SKM-1 treated with dmso at 0.1 percent for 144 hours (cell line): Measurements from ENCODE around the gene CAMSAP2.
"Not testable (repeated sequence)": the region's sequence is repeated elsewhere in the genome, so short reads cannot be mapped to it uniquely, and the experiment has no call there.

Experiments
- DNase-seq: peaks from one replicate; lab custom pipeline; 2025; ENCODE audit not compliant: unreplicated experiment; lab: John Stamatoyannopoulos, UW

CAMSAP2 gene

DNA sequence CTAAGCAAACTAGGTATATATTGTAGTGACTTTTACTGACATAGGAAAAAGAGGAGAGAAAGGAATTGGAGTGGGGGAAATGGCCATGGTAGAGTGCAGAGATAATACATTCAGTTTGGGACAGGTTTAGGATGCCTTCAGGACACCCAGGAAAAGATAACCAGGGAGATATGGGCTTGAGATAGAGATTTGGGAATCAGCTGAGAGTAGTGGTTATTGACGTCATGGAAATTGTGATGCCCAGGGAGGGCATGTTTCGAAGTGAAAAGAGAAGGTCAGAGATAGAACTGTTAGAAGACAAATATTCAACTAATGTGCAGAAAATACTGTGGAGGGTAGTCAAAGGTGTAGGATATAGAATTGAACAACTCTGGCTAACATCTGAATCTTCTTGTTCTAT lies 40.6 kb downstream of the CAMSAP2 start:
- no peak for DNase-seq

DNA sequence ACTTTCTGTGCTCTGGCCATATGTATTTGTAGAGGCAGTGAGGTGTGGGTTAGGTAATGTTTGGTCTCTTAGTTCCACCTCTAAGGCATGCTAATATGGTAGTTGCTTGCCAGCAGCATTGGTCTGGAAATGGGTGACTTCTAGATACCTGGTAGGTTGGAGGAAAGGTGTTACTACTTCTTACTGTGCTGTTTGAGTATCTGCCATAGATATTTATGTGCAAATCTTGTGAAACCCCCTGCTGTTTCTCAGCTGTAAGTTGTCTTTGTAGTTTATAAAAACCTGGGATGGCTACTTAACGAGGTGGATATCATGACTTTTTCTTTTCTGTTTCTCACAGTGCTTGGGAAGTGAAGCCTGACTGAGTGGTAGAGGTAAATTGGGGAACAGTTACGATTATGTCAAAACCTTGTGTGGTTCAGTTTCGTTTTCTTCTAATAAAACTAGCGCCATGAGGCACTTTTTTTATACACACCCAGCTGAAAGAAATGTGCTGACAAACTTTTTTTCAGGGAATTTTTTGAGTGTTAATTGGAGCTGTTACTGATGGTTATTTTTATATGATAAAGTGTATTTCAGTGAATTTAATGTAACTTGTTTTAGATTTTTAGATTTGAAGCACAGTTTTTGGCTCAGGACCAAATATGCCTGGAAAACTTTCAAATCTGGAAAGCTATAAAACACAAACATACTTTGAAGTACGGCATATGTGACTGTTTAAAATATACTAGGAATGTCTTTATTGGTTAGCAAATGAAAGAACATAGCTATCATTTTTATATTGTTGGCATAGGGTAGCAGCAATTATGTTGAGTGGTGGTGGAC lies 42.1 kb downstream of the CAMSAP2 start:
- DNase-seq: no peak

DNA sequence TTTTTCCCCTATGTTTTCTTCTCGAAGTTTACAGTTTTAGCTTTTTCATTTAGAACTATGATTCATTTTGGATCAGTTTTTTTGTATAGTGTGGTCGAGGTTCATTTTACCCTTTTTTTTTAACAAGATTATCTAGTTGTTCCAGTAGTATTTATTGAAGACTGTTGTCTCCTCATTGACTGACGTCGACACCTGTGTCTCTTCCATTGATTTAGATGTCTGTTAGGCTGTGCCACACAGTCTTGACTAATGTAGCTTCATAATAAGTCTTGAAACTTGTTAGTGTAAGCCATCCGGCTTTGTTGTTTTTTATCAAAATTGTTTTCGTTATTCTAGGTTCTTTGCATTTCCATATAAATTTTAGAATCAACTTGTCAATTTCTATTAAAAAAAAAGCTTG lies 45.2 kb downstream of the CAMSAP2 start:
- DNase-seq: no peak

DNA sequence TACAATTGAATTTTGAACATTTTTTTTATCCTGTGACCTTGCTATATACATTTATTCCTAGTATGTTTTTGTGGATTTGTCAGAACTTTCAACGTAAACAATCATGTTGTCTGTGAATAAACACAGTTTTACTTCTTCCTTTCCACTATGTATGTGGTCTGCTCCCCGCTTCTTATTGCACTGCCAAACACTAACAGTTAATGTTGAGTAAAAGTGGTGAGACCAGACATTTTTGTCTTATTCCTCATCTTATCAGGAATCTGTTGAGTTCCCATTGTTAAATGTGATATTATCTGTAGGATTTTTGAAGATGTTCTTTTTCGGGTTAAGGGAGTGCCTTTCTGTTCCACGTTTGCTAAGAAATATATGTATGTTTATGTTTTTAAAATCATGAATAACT lies 45.9 kb downstream of the CAMSAP2 start:
- DNase-seq: no peak

DNA sequence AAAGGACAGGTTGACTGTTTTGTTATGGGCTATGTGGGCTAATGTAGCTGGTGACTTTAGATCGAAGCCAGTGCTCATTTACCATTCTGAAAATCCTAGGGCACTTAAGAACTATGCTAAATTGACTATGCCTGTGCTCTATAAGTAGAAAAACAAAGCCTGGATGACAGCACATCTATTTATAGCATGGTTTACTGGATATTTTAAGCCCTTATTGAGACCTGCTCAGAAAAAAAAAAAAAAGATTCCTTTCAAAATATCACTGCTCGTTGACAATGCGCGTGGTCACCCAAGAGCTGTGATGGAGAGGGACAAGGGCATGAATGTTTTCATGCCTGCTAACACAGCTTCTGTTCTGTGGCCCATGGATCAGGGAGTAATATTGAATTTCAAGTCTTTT lies 48.1 kb downstream of the CAMSAP2 start:
- DNase-seq: no peak

DNA sequence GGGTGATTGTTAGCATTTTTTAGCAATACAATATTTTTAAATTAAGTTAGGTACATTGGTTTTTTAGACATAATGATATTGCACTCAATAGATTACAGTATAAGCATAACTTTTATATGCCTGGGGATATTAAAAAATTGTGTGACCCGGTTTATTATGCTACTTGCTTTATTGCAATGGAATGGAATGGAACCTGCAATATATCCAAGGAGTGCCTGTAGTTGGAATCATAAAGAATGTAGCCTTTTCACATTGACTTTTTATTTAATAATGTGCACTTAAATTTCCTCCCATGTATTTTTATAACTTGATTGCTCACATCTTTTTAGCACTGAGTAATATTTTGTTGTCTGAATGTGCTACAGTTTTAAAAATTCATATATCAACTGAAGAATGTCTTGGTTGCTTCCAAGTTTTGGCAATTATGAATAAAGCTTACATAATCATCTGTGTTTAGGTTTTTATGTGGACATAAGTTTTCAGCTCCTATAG lies 49.2 kb downstream of the CAMSAP2 start:
- DNase-seq: no peak

DNA sequence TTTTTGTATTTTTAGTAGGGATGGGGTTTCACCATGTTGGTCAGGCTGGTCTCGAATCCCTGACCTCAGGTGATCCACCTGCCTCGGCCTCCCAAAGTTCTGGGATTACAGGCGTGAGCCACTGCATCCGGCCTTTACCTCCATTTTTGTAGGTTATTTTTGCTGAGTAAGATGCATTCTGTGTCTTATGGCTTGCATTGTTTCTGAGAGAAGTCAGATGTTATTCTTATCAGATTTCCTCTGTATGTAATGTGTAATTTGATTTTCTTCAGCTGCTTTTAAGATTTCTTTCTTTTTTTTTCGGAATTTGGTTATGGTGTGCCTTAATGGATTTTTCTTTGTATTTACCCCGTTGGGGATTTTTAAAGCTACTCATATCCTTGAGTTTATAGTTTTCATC lies 52.3 kb downstream of the CAMSAP2 start:
- not testable (repeated sequence) for DNase-seq

DNA sequence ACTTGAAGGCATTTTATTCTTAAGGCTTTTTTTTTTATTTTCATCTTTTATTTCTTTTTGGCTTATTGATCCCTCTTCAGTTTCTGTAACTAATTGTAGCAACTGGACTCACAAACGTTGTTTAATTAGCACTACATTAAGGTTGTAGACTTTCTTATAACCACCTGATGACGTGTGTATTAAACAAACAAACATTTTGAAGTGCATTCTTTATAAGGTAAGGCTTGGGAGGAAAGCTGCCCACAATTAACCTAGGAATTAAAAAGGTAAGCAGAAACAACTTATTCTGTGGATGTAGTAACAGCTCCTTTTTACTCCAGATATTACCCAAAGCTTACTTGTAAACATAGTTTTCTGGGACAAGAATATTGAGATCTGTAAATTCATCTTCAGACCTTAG lies 55.0 kb downstream of the CAMSAP2 start:
- no peak for DNase-seq

DNA sequence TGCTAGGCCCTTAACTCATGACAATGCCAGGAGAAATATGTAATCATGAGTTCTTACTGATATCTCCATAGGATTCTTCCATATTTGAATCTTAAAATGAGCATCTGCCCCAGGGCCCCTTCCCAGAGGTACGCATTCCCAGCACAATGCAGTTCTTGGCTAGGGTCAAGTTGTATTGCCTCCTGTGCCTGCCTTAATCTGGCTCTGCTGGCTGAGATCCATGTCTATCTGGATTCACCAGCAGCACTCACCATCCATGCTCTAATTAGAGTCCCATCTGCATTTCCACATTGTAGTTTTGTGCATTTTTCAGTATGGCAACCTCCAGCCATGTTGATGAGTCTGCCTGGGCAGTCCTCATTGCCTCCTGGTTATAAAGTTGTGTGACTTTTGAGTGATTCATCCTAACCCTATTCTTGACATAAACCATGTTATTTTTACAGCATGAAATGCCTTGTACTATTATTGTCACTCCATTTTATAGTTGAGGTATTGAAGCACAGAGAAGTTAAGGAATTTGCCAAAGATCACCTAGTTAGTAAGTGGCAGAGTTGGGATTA lies 55.9 kb downstream of the CAMSAP2 start:
- no peak for DNase-seq

DNA sequence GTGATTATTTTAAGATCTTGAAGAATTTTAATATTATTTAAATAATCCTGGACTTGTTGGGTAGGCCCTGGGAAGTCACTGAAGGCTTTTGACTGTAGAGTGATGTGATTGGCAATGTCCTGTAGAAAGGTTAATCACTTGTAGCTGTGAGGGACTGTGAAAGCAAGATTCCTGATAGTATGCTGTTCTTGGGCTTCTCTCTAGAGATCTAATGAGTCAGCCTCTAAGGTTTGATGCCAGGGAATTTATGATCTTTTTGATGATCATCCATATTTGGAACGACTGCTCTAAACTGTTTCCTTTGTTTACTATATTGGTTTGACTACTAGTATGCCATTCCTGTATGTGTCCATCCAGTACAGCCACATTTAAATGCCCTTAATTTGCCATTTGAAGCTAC lies 56.5 kb downstream of the CAMSAP2 start:
- DNase-seq: no peak

DNA sequence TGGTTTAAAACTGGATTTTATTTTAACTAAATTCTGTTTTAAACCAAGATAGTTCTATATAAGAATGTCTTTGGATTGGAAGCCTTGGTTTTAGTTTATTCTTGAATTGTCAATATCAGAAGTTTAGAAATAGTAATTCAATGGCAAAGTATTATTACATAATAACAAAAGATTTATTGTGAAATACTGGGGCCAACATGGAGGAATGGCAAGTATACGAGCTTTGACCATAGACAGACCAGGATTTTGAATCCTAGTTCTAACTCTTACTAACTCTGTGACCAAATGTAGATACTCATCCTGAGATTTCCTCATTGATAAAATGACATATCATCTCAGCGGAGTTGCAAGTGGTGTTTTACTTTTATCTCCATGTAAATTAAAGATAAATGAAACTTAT lies 63.3 kb downstream of the CAMSAP2 start:
- no peak for DNase-seq

DNA sequence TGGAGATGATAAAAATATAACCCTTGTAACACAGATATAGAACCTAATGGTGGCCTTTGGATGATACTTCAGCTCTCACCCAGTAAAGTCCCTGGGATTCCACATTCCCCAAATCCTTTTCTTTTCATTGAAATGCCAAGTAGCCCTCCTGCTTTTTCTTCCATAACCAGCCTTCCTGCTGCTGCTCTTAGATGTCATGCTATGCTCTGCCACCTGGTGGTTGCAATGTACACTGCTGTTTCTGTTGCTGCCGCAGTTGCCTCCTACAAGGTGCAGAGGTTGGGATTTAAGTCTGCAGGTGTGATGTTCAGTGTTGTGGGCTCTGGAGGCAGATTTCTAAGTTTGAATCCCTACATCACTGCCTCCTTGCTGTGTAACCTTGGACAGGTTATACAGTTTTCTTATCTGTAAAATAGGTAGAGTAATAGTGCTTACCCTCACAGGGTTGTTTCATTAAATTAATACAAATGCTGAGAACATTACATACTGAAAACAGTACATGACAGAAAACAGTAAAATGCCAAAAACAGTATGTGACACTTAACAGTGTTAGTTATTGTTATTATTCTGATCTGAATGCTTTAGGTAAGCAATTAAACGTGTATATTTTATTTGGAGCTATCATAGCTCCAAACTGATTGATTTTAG lies 64.3 kb downstream of the CAMSAP2 start:
- DNase-seq: peak; percentile 89

DNA sequence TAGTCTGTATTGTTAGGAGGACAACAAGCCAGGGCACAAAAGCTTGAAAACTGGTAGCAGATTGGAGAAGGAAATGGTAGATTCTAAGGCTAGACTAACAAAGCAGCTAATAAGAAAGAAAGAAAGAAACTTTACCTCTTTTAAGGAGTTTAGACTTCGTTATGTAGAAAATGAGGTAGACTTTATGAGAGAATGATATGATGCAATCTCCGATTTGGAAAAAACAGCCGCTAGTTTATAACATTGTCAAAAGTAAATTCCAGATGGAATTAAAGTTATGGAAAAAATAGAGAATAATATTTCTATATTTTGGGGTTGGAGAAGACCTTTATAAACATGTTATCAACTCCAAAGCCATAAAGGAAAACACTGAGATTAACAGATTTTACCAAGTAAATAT lies 67.0 kb downstream of the CAMSAP2 start:
- no peak for DNase-seq

DNA sequence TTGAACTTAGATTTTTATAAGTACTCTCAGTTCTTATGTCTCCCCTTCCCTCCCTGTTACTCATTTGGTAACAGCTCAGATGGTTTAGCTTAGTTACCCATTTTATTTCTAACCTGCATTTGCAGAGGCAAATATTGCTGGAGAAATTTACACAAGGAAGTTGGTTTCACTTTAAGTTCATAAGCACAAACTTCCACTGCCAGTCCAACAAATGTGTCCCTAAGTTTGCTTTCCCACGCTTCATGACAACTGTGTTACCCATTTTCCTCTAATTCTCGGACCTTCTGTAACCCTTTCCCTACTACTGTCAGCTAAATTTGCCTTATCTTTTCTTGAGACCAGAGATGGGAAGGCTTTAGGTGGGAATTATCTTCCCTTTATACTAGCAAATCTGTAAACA lies 70.2 kb downstream of the CAMSAP2 start:
- no peak for DNase-seq

DNA sequence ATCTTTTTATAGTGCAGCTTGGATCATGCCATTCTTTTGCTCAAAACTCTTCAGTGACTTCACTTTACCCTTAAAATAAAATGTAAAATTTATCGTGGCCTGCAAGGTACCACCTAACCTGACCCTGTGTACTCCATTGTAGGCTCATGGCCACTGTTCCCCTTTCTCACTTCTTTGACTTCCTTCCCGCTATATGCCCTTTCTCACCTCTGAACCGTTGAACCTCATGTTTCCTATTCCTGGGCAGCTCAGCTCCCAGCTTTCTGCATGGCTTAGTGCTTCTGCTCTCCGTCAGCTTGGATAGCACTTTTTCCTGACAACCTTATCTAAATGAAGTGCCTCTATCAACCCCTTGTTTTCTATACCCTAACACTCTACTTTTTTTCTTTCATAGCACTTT lies 73.0 kb downstream of the CAMSAP2 start:
- DNase-seq: no peak

DNA sequence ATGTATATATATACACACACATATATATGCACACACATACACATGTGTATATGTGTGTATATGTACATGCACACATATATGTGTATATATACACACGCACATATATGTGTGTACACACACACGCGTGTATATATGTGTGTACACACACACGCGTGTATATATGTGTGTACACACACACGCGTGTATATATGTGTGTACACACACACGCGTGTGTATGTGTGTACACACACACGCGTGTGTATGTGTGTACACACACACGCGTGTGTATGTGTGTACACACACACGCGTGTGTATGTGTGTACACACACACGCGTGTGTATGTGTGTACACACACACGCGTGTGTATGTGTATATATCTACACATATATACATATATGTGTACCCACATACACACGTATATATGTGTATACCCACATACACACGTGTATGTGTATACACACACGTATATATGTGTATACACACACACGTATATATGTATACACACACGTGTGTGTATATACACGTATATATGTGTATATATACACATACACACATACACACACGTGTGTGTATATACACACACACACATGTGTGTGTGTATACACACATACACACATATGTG lies 78.0 kb downstream of the CAMSAP2 start:
- DNase-seq: not testable (repeated sequence)

DNA sequence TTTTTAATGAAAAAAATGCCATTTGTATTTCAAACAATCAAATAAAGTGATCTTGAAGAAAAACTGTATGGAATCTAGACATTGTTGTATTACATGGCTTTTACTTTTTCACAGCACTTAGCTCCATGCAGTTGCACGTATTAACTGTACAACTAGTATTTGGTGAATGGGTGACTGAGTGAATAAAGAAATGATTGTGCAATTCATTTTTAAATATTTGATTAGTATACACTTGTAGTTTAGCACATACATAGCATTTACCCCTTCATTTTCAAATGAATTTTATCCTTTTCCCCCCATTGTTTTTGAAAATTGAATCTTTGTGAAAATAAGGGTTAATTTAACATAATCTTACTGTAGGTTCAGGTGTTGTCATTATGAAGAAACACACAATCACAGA lies 79.6 kb downstream of the CAMSAP2 start:
- DNase-seq: no peak

DNA sequence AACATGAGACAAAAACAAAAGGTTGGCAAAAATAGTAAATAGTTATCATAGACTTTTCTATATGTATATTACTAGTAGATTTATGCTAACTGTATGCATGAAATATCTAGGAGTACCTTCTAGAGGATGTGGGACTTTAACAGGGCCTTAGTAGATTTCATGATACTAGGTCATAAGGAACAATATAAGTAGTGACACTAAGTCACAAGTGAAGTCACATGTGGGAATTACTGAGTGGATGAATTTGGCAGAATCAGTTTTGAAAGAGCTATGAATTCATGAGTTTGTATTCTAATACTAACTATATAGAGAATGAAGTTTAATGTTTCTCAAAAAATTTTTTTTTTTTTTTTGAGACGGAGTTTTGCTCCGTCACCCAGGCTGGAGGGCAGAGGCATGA lies 81.0 kb downstream of the CAMSAP2 start:
- DNase-seq: no peak

DNA sequence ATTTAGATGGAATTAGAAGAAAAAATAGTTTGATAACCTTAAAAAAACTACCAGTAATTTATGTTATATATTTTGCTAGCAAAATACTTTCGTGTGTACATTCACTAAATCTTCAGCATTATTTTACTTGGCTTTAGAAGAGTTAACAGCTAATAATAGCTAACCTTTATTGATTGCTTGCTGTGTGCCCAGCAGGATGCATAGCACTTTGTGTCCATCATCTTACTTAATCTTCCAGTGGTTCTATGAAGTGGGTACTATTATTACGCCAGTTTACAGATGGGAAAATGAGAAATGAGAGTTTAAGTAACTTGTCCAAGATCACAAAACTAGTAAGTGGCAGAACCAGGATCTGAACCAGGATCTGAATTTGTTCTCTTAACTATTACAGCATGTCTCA lies 92.4 kb downstream of the CAMSAP2 start:
- DNase-seq: no peak

DNA sequence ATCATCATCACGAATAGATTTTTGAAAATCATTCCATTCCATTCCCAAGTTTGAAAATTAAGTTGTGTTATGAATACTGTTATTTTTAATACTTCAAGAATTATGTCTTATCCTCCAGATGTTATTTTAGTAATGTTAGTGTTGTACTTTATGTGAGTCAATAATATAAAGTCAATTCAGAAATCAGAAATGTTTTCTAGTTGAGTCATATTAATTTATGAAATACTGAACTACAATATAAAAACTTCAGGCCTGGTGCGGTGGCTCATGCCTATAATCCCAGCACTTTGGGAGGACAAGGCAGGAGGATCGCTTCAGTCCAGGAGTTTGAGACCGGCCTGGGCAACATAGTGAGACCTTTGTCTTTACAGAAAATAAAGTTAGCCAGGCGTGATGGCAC lies 95.7 kb downstream of the CAMSAP2 start:
- no peak for DNase-seq

DNA sequence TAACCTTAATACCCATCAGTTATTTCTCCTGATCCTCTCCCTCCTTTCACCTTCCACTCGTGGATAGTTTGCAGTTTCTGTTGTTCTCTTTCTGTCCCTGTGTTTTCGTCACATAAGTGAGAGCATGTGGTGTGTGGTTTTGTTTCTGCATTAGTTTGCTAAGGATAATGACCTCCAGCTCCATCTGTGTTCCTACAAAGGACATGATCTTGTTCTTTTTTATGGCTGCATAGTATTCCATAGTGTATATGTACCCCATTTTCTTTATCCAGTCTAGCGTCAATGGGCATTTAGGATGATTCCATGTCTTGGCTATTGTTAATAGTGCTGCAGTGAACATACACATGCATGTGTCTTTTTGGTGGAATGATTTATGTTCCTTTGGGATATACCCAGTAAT lies 97.5 kb downstream of the CAMSAP2 start:
- DNase-seq: no peak
